HS-5 (cell line): ENCODE data around the gene MAP4K2.
A peak's percentile ranks its signal among the peaks of the same experiment; 100 is the strongest.
"Not testable (repeated sequence)": the region's sequence is repeated elsewhere in the genome, so short reads cannot be mapped to it uniquely, and the experiment has no call there.

Experiments
- DNase-seq: peaks from one replicate; pipeline ENCODE4 v3.0.0-alpha.2; 2012; ENCODE audit warnings: low read depth

The MAP4K2 gene

GRCh38 chr11:64803158-64803845 lies at the start of gene MAP4K2:
Gene MAP4K2, minus strand, starts transcription at chr11:64803214. Its CDS starts 65 bp downstream, at chr11:64803149.
- DNase-seq, result peak; percentile 60

DNA sequence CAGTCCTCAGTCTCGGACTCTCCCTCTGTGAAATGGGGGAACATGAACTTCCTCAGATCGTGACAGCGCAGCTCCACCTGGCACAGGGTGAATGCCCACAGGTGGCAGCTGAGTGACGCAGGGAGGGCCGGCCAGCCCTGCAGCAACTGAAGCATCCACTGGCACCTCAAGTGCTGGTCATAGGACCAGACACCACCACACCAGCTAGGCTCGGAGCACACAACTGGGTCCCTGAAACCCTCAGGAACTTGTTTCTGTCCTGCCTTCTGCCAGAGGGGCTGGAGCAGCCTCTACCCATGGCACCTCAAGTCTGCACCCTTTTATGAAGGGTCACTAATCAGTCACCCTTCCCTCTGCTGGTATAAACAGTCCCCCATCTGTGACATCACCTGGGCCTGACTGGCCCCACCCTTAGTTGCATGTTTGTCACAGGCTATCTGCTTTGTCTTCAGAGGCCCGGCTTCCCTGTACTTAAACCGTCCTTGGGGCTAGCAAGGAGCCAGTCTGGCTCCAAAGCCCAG lies 48.9 kb upstream of the MAP4K2 start:
- DNase-seq, result no peak

GRCh38 chr11:64850979-64851567 lies 48.1 kb upstream of the MAP4K2 start:
- no peak for DNase-seq

DNA sequence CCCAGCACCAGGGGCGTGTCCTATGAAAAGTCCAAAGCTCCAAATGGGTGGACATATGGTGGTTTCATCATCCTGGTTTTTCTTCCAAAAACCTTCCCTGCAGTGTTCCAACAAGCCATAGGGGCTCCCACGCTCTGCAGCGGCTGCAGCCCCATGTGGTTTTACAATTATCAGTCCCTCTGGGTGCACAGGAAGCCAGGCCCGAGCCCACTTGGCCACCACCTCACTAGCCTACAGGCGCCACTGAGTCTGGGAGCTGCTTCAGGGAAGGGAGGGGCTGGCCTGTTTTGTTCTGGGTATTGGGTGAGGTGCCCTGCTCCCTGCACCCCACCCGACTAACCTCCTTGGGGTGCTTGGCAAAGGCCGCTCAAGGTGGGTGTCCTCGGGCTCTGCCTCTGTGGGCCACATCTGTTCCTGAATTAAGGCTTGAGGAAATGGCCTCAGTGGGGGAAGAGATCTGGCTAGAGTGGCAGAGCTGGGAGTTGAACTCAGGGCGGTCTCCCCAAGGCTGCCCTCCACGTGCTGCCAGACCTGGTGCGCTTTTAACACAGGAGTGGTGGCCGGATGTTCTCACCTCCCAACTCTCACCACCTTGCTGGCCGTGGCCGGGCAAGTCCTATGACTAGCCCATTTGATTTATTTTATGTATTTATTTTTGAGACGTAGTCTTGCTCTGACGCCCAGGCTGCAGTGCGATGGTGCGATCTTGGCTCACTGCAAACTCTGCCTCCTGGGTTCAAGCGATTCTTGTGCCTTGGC lies 46.8 kb upstream of the MAP4K2 start:
- no peak for DNase-seq

DNA sequence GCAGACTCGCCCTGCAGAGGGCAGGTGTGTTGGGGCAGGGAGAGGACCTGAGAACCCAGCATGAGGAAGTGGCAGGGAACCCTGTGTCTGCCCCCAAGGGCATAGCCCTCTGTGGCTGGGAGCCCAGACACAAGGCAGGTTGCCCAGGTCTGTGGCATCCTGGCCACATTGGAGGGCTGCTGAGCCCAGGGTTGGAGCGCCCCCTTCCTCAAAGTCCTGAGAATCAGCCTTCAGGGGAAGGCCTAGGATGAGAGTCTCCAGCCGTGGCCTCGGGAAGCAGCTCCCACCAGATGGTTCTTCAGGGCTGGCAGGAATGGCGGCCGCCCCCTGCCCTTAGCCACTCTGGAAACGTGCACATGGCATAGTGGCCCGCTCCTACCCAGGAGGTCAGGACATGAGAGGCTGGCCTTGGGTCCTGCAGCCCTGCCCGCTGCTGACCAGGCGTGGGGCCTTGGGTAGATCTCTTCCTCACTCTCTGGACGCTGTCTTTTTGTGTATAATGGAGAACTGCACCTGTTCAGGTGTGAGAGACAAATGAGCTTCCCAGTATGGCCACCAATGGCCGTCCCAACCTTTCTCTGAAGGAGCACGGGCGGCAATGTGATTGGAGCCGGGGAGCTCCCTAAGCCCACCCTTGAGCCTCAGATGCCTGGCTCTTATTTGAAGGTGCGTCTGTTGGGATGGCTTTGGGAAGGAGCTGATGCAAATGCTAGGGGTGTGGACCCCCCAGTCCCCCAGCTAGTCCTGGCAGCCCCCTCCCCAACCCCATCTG lies 46.0 kb upstream of the MAP4K2 start:
- no peak for DNase-seq

DNA sequence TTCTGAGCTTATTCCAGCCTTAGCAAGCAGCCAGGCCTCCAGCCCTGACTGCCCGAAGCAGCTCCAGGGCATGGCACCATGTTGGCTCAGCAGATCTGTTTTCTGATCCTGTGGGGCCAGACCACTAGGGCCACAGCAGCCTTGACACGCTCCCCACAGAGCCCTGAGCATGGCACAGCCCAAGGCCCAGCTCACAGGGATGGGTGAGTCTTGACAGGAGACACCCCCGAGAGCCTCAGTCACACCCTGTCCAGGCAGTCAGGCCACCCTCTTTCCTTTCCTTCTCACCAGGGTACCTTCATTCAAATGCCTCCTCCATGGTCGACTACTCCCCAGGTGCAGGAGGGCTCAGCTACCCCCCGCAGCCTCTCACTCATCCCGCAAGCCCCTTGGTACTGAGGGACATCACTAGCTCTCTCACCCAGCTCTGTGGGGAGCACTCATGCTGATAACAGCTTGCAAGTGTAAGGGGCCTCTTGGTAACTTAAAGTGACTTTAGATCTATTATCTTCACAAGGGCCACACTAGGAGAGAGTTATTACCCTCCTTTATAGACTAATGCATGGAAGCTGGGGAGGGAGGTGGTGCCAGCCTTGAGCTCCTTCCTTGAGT lies 45.3 kb upstream of the MAP4K2 start:
- no peak for DNase-seq

DNA sequence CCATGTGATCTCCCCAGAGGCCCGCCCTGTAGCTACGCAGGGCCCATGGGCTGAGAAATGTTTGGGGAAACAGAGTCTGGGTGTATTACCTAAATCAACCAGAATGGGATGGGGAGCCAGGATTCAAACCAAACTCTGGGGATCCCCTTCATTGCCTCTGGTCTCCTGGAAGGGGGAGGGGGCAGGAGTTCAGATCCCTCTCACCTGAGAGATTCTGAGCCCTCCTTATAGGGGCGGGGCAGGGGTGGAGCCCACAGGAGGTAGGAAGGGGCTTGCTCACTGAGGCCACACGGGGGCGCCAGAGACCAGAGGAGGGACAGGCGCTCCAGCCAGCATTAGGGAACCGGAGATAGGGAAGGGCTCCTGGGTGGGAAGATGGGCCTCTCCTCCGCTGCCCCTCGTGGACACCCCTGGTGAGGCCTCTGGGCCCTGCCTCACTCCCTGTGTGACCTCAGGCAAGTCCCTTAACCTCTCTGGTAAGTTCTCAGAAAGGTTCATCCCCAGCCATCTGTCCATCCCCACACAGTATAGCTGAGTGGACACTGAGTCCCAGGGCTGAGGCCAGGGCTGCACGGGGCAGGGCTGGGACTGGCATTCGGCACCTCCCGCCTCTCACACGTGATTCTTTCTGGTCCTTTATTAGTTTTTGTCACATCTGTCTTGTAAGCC lies 44.1 kb upstream of the MAP4K2 start:
- peak; percentile 69 for DNase-seq

- not testable (repeated sequence) for DNase-seq
Measured at GRCh38 chr11:64845776-64846129, 42.7 kb upstream of the MAP4K2 start.

DNA sequence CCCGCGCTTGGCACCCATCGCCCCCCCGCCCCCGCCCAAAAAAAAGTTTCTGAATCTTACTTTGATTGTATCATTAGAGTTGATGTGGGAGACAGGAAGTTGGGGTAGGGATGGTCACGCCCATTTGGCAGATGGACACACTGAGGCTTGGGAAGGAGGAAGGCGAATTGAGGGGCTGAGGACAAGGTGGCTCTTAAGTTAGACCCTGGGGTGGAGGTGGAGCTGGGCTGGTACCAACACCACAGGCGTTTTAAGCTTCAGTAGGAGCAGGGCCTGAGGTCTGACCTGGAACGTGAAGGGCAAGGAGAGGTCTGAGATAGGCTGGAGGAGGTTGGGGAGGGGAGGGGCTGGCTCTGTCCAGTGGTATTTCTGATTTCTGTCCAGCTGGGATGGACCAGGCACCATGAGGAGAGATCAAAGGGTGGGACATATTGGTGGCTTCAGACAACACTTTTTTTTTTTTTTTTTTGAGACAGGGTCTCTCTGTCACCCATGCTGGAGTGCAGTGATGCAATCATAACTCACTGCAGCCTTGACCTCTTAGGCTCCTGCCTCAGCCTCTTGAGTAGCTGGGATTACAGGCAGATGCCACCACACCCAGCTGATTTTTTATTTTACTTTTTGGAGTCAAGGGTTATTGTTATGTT lies 42.2 kb upstream of the MAP4K2 start:
- no peak for DNase-seq

GRCh38 chr11:64844330-64845128 lies 41.5 kb upstream of the MAP4K2 start, which contains the start of gene CDC42BPG:
Gene CDC42BPG, minus strand, starts transcription at chr11:64844653. Its CDS starts 84 bp downstream, at chr11:64844569.
- no peak for DNase-seq

DNA sequence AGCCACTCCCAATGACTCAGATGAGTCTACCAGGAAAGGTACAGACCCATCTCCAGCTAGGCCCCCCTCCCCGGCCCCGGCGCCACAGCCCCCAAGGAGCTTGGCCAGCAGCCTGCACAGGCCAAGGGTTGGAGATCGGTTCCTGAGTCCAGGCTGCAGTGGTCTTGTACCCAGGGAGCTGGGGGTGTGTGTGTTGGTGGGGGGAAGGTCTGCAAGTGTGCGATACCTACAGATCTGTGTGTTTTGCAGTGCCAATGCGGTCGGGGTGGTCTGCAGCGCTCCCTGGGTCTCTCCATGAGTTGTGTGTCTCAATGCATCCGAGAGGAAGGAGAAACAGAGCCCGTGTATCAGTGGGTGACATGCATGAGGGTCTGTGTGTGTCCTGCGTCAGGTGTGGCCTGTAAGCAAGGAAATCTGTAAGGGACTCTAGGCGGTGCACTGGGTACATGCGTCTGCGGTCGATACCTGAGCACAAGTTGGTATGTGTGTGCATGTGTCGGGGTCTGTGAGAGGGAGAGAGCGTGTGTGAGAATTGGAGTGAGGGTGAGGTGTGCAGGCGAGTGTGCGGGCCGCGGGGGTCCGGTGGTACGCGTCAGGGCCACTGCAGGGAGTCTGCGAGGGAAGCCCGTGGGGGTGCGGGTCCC lies 40.8 kb upstream of the MAP4K2 start:
- DNase-seq, result no peak

GRCh38 chr11:64842851-64843685 lies 40.1 kb upstream of the MAP4K2 start:
- no peak for DNase-seq

DNA sequence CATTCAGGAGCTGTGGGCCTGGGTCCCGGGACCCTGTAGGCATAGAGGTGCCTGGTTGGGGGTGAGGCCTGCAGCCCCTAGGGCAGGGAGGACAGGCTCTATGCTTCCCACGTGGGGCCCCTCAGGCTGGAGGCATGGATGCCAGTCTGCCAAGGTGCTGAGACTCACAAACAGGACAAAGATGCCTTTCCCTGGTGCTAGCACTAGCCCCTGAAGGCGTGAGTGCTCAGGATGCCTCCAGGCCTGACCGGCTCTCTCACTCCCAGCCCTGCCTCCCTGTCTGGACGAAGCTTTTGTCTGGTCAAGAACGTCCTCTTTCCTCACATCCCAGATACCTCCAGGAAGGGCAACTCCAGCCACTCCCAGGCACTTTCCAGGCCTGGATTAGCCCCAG lies 39.3 kb upstream of the MAP4K2 start:
- no peak for DNase-seq

GRCh38 chr11:64841592-64842365 lies 38.8 kb upstream of the MAP4K2 start:
- no peak for DNase-seq

- DNase-seq, result no peak
Measured at GRCh38 chr11:64839887-64840782, 37.1 kb upstream of the MAP4K2 start.

DNA sequence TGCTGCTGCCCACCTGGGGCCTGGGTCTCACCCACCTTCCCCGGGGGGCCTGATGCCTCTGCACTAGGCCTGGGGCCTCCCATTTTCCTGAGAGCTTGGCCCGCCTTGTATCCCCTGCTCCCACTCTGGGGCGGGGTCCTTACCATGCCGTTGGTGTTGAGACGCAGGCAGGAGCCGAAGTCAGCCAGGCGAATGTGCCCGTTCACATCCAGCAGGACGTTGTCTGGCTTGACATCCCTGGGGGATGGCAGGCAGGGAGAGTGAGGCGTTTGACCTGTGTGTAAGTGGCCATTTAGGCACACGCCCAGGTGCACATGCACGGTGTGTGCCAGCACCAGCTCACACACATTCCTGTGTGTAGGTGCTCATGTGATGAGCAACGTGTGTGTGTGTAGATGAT lies 36.3 kb upstream of the MAP4K2 start:
- DNase-seq, result no peak
